Stimulated activated CD4-positive, alpha-beta T cell treated with anti-CD3 and anti-CD28 coated beads, Interleukin-1b, Interleukin-23, amount 100 ng/mL, for 24 hours (primary cell): ENCODE measurements around the gene GALNT12.
A peak's percentile ranks its signal among the peaks of the same experiment; 100 is the strongest.

ENCODE experiments used
- DNase-seq, 4 experiments: peaks; one replicate each; pipeline ENCODE4 v3.0.0-alpha.2; 2020; ENCODE audit warnings: low read depth in 4 of 4, low spot score in 1 of 4

The GALNT12 gene

DNA sequence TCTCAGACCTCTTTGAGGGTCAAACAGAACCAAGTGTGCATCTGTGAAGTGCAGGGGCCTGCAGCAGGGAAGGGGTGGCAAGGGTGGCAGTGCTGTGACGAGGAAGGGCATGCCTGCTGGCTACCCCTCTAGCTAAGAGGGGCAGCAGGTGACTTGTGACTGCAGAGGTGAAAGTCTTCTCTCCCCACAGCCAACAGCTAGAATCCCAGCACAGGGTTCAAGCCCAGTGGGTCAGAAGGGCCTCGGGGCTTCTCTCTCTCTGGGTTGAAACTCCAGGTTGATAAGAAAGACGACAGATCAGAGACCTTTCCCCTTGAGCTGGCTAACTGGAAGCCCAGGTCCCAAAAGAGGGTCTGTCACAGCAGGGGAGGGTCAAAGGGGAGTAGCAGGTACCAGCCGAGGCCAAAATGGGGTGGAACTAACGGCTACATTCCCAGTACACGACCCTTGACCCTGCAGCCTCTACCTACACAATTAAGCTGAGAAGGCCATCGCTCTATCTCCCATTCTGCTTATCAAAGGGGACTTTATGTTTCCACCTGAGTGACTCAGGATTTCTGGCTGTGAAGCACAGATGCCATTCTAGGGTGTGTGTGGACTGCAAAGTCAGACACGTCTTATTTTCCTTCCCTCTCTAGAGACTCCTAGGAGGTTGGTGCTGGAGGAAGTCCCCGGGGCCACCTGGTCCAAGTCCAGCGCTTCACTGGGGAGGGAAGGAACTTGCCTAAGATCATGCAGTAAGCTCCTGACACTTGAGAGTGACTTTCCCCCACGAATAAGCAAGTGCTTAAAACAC lies 25.7 kb upstream of the GALNT12 start:
- no peak for DNase-seq

DNA sequence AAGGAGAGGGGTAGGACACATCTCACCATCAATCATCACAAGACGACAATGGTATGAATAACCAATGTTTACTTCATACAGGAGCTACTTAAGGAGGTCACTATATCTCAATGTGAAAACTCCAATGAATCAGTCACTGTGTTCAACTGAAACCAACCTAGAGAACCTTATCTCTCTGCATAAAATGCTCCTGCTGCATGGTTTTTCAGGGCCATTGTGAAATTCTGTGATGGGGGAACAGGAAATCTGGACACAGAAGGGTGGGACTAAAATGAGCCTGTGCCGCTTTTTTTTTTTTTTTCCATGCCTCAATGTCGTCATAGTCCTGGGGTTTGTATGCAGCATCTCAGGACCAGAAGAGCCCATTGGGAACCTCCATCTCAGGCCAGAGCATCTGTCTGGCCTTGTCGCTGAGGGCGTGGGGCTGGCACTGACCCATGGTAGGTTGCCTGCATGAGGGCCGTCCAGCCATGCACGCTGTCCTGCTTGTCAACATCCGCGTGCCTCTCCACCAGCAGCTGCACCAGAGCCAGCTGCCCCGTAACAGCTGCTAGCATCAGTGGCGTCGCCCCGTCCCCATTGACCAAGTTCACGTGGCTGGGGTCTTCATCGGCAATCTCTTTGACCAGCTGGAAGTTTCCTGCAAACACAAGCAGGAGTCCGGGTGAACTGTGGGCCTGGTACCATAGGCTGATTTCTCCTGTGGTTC lies 23.8 kb upstream of the GALNT12 start:
- no peak for DNase-seq

DNA sequence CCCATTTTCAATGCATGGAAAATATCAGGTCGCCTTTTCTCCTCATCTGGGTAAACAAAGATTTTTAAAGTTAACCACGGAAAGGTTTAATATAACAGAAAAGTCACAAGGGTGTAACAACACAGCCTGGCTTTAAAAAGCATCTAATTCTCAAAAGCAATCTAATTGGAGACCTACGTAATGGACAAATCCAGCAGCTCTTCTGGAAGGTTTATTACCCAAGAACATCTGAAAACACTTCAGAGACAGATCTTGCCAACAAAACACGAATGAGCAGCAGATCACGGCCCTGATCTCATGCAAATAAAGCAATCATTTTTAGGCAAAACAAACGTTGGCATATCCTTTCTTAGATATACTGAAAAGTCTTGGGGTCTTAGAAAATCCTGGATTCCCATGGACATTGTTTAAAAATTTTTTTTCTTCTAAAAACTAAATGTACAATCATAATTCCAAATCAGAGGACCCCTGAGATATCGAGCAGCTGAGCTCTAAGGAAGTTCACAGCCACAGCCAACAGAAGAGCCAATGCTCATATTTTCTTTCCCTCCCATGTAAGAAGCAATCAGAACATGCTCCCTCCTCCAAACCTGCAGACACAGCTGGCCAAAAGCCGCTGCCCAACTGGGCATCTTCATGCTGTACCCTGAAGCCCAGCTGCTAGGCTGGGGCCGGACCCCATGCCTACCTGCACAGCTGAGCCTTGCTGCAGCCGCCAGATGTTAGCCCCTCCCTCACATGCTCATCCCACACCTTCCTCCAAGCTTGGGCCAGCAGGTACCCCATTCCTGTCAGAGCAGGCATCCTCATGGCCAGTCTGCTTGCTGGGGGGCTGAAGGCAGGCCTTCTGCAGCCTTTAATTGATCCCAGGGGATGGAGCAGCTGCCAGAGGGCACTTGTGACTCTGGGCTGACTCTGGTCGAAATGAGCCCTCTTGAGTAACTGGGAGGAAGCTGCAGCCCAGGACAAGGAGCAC lies 22.4 kb upstream of the GALNT12 start:
- DNase-seq = no peak

GRCh38 chr9:98786750-98787510 lies 20.5 kb upstream of the GALNT12 start:
- DNase-seq = no peak

DNA sequence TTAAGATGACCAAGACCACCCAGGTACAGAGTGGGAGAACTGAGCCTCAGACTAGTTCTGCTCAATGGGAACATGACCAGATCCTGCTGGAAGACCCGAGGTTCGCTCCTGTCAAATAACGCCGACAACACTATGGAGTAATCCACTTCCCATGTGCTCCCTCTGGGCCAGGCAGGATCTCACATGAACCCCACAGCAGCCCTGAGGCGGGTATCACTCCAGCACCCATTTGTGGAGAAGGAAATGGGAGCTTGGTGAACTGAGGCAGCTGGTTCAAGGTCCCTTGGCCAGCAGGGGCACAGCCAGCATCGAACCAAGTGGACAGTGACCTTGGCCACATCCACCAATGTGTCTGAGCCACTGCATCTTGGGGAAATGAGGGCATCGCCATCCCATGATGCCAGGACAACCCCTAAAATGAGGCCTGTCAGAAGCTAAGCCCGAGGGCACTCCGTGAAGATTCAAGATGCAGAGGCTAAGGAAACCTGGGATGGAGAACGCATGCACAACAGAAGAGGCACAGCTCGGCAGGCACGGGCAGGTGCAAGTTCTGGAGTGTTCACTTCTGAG lies 19.6 kb upstream of the GALNT12 start:
- DNase-seq = no peak

GRCh38 chr9:98789483-98790133 lies 17.9 kb upstream of the GALNT12 start:
- DNase-seq = no peak

- no peak for DNase-seq
Observed at GRCh38 chr9:98790134-98790841, 17.2 kb upstream of the GALNT12 start.

- DNase-seq = peak in 2 of 4 experiments; percentile 38 to 39
Observed at GRCh38 chr9:98790842-98791607, 16.4 kb upstream of the GALNT12 start.

DNA sequence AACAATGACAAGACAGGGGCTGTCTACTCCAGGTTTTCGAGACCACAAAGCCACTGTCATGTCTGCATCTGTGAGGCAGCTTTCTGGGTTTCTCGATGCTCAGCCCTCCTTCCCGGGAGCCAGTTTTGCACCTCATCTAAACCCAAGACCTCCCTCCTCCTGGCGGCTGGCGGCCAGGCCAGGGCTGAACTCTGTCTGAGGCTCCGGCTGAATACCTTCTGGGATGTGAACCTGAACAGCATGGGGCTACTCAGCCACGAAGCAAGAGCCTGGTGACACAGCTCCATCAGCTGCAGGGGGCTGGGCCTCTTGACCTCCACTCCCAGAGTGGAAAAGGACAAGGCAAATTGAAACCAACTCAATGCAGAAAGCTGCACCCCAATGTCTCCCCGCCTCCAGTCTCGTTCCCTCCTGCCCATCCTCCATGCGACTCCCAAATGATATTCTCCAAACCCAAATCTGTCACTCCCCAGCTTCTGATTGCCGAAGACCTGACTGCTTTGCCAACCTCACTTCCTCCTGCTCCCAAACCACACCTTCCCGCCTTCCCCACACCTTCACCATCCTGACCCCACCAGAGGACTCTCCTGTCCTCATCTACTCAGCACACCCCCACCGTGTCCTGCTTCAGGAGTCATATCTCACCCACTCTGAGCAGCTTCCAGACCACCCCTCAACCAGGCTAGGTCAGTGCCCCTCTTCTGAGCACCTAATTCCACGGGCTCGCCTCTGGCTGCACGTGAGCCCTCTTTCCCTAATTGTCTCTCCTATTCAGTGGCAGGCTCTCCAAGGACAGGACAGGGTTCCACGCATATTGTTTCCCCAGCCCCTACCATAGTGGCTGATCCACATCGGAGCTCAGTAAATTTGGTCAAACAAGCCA lies 15.6 kb upstream of the GALNT12 start:
- DNase-seq = no peak

GRCh38 chr9:98793031-98793430 lies 14.4 kb upstream of the GALNT12 start:
- no peak for DNase-seq

DNA sequence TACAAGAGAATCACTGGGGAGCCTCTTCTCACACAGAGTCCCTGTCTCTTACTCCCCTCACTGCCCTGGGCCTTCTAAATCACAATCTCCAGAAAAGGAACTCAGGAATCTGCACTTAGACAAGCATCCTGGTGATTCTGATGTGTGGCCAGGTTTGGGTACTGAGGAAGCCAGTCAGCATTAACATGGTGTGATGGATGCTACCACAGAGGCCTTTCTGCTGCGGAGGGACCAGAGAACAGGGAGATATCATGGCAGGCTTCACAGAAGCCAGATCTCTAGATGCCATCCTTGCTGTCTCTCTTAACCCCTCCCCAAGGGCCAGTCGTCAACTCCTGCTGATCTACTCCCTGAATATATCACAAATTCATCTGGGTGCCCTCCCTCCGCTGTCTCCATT lies 12.7 kb upstream of the GALNT12 start:
- no peak for DNase-seq

DNA sequence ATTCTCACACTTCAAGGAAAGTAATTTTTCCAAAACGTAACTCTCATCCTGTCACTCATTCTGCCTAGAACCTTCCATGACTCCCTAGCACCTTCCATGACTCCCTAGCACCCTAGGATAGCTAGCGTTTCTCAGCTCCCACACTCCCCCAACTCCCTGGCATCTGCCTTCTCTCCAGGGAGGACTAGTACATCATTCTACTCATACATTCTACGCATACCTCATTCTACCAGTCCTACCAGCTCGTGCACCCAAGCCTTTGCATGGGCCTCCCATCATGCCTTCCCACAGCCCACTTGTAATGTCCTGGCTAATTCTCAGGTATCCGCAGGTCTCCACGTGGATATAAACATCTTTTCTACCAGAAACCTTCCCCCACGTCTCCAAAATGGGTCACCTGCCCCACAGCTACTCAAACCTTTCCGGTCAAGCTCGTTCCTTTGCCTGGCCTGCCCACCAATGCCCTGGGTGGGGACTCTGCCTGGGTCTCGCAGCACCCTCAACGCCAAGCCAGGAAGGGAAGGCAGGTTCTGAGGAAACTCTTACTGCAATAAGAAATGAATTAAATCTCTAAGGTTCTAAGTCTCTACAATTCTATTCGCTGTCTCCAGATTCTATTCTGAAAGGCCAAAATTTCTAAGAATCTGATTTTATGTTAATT lies 12.0 kb upstream of the GALNT12 start:
- no peak for DNase-seq

DNA sequence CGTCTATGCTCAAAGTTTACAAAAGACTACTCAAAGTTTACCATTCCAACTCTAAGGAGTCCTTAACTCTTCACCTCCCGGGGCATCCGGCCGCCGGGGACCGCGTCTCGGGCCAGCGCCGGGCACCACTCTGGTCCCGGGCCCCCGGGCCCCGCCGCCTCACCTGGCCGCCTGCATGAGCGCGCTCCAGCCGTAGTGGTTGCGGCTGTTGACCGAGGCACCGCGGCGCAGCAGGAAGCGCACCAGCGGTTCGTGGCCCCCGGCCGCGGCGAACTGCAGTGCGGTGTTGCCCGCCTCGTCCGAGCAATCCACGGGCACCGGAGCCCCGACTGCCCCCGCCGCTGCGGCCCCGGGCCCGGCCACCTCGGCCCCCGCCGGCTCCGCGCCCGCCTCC lies 11.5 kb upstream of the GALNT12 start:
- DNase-seq = peak in 1 of 4 experiments; percentile 18

DNA sequence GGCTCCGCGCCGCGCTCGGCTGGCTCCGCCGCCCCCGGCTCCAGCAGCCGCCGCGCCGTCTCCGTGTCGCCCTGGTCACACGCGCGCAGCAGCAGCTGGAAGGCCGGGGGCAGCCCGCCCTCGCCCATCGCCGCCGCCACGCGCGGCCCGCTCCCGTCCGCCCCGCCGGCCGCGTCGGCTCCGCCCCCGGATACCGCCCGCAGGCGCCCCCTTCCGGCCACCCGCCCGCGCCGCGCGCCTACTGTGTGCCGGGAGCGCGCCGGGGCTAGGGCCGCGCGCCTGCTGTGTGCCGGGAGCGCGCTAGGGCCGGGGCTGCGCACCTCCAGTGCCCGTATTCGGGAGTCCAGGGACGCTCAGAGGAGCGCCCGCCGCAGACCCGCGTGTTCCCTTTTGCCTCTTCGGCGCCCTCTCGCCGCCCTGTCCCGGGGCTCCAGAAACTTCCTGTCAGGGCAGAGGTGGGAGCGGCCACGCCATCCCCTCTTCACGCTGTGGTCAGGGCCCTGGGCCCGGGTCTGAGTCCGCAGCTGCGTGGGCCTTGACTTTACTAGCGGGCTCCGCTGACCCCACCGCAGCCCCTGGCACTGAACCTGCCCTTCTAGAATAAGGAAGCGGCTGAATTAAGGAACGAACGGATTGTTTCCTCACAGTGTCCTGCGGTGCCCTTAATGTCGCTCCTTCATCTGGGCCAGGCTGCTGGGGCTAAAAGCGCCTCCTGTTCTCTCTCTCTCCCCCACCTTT lies 10.9 kb upstream of the GALNT12 start, which contains the start of gene ANKS6:
TSS of gene ANKS6 (minus strand) at position 192 of the 738 bp plus-strand sequence. CDS start at position 128, 64 bp downstream.
- DNase-seq = peak; percentile 68 to 79 (median 73)

GRCh38 chr9:98797491-98797890 lies 10.0 kb upstream of the GALNT12 start:
- DNase-seq = no peak

GRCh38 chr9:98798254-98798653 lies 9.2 kb upstream of the GALNT12 start:
- DNase-seq = no peak
